Uterus (tissue), 2 donors: ENCODE measurements around the gene TRAF3.

ENCODE experiments used
- CTCF ChIP-seq, 4 experiments: fragments of 200-600 bp in 2 of 4; fragments of 450-650 bp in 2 of 4; sonication (generic) in 2 of 4; IDR thresholded peaks; one replicate each; pipeline ENCODE4 v1.5.1; 2016 to 2019; ENCODE audit warnings: antibody characterized with exemption in 4 of 4, mild to moderate bottlenecking in 2 of 4, moderate library complexity in 1 of 4
- POLR2A ChIP-seq, 2 donors: fragments of 450-650 bp; IDR thresholded peaks; one replicate each; pipeline ENCODE4 v1.6.1; 2016; ENCODE audit warnings: antibody characterized with exemption in 2 of 2, mild to moderate bottlenecking in 1 of 2, moderate library complexity in 1 of 2

DNA sequence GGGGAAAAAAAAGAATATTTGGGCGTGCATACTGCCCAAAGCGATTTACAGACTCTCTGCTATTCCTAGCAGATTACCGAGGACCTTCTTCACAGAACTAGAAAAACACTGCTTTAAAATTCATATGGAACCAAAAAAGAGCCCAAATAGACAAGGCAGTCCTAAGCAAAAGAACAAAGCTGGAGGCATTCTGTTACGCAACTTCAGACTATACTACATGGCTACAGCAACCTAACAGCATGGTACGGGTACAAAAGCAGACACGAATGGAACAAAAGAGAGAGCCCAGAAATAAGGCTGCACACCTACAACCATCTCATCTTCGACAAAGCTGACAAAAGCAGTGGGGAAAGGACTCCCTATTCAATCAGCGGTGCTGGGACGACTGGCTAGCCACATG is 56.7 kb downstream of the TRAF3 start:
- TF ChIP-seq CTCF (IDR thresholded peaks at IDR 0.05) (no peak), POLR2A (IDR thresholded peaks at IDR 0.05) (no peak)
